ENCODE measurements around the gene HAP1. TPM values are rescaled to one million over a fixed set of nuclear protein-coding genes. Genes with fewer than 3 reads are reported as not detected.

The HAP1 gene
- total RNA-seq, 2 experiments from 2014 or later, result 0.19 to 0.55 TPM

GRCh38 chr17:41718287-41718645, 16.2 kb downstream of the HAP1 start:
- Histone ChIP-seq H3K9me2 (ENCODE audit: insufficient read depth, low read length) (no peaks in the 10 kb centered on the region), H2AFZ (ENCODE audit: low read length) (no peak overlapping the region), H3K4me2 (ENCODE audit: low read length) (no peak overlapping the region), H4K20me1 (ENCODE audit: insufficient read depth, low read length) (no peaks in the 10 kb centered on the region), H3K27ac (ENCODE audit: low read depth, low read length, poor library complexity, severe bottlenecking) (no peak overlapping the region), H3K79me2 (ENCODE audit: insufficient read depth, low read depth, low read length) (no peaks in the 10 kb centered on the region), H3K9me3 (ENCODE audit: low read length) (no peaks in the 10 kb centered on the region), H3K4me3 (ENCODE audit: low read depth, low read length, poor library complexity, severe bottlenecking) (no peak overlapping the region), H3K4me1 (ENCODE audit: insufficient read depth, low read length, poor library complexity, severe bottlenecking) (no peaks in the 10 kb centered on the region), H3K36me3 (ENCODE audit: insufficient read depth, low read length) (no peaks in the 10 kb centered on the region)
- TF ChIP-seq CTCF (conservative IDR thresholded peaks at IDR 0.05; ENCODE audit: low read length) (no peak), EZH2phosphoT487 (IDR thresholded peaks at IDR 0.05; ENCODE audit: borderline replicate concordance, low read depth, low read length) (no peak)
- ChIA-PET CTCF (ENCODE audit: unreplicated experiment) (no interaction called here), POLR2A (no interaction called here)
- BruUV-seq (replicated peaks), result no TSS peak
- intact Hi-C loops (cut with micrococcal nuclease; ENCODE audit: unreplicated experiment), result no loop called here
- DNase-seq (ENCODE audit: low spot score), result no peak

- ChIA-PET CTCF (ENCODE audit: unreplicated experiment) (no interaction called here), POLR2A (no interaction called here)
- Histone ChIP-seq H3K4me3 (ENCODE audit: low read depth, low read length, poor library complexity, severe bottlenecking) (no peak overlapping the region), H3K9me2 (ENCODE audit: insufficient read depth, low read length) (no peaks in the 10 kb centered on the region), H4K20me1 (ENCODE audit: insufficient read depth, low read length) (no peaks in the 10 kb centered on the region), H3K4me1 (ENCODE audit: insufficient read depth, low read length, poor library complexity, severe bottlenecking) (no peaks in the 10 kb centered on the region), H3K27ac (ENCODE audit: low read depth, low read length, poor library complexity, severe bottlenecking) (no peak overlapping the region), H3K9me3 (ENCODE audit: low read length) (no peaks in the 10 kb centered on the region), H3K4me2 (ENCODE audit: low read length) (no peak overlapping the region), H3K36me3 (ENCODE audit: insufficient read depth, low read length) (no peaks in the 10 kb centered on the region), H3K79me2 (ENCODE audit: insufficient read depth, low read depth, low read length) (no peaks in the 10 kb centered on the region), H2AFZ (ENCODE audit: low read length) (no peak overlapping the region)
- no TSS peak for BruUV-seq (replicated peaks)
- no peak for DNase-seq (ENCODE audit: low spot score)
- TF ChIP-seq EZH2phosphoT487 (IDR thresholded peaks at IDR 0.05; ENCODE audit: borderline replicate concordance, low read depth, low read length) (no peak), CTCF (conservative IDR thresholded peaks at IDR 0.05; ENCODE audit: low read length) (no peak)
- intact Hi-C loops (cut with micrococcal nuclease; ENCODE audit: unreplicated experiment), result no loop called here
Observed at GRCh38 chr17:41717408-41718286, 16.8 kb downstream of the HAP1 start.

GRCh38 chr17:41711669-41712400, 22.6 kb downstream of the HAP1 start, which contains the start of gene GAST:
Gene GAST (plus strand): TSS chr17:41712331. CDS start chr17:41715437, 3,106 bp downstream.
- Histone ChIP-seq H3K27ac (ENCODE audit: low read depth, low read length, poor library complexity, severe bottlenecking) (no peak within 1 kb of the TSS), H3K79me2 (ENCODE audit: insufficient read depth, low read depth, low read length) (no peaks in the 10 kb centered on the region), H3K9me3 (ENCODE audit: low read length) (no peaks in the 10 kb centered on the region), H3K4me3 (ENCODE audit: low read depth, low read length, poor library complexity, severe bottlenecking) (no peak within 1 kb of the TSS), H3K36me3 (ENCODE audit: insufficient read depth, low read length) (no peaks in the 10 kb centered on the region), H3K9me2 (ENCODE audit: insufficient read depth, low read length) (no peaks in the 10 kb centered on the region), H3K4me2 (ENCODE audit: low read length) (no peak within 1 kb of the TSS), H2AFZ (ENCODE audit: low read length) (no peak within 1 kb of the TSS), H3K4me1 (ENCODE audit: insufficient read depth, low read length, poor library complexity, severe bottlenecking) (no peaks in the 10 kb centered on the region), H4K20me1 (ENCODE audit: insufficient read depth, low read length) (no peaks in the 10 kb centered on the region)
- ChIA-PET POLR2A (no interaction called here), CTCF (ENCODE audit: unreplicated experiment) (no interaction called here)
- BruUV-seq (replicated peaks), result no TSS peak
- DNase-seq (ENCODE audit: low spot score), result no peak
- TF ChIP-seq EZH2phosphoT487 (IDR thresholded peaks at IDR 0.05; ENCODE audit: borderline replicate concordance, low read depth, low read length) (no peak), CTCF (conservative IDR thresholded peaks at IDR 0.05; ENCODE audit: low read length) (no peak)
- intact Hi-C loops (cut with micrococcal nuclease; ENCODE audit: unreplicated experiment), result no loop called here

Data from OCI-LY7 (cell line).